ENCODE results near the gene DNAJC7.
"Not testable (repeated sequence)": the region's sequence is repeated elsewhere in the genome, so short reads cannot be mapped to it uniquely, and the experiment has no call there.

DNAJC7 gene

GRCh38 chr17:42023524-42024349 is 6.5 kb upstream of the DNAJC7 start:
- Histone ChIP-seq H3F3A (ENCODE audit: control insufficient read depth, insufficient read depth) (0 out of 2 replicates have a peak, but pooled peaks cover 6% of the 10 kb centered on the region), H3K4me2 (ENCODE audit: low read length) (no peak overlapping the region), H3K79me2 (ENCODE audit: control insufficient read depth, low read length) (peaks cover 18% of the 10 kb centered on the region), H3K4me3 (ENCODE audit: low read length) (no peak overlapping the region), H3K9me3 (ENCODE audit: control insufficient read depth, insufficient read depth, low read length) (no peaks in the 10 kb centered on the region), H3K36me3 (ENCODE audit: control insufficient read depth, low read length) (peaks cover 36% of the 10 kb centered on the region), H3K4me1 (ENCODE audit: control insufficient read depth, low read length) (peaks cover 21% of the 10 kb centered on the region), H3K27me3 (ENCODE audit: control insufficient read depth, low read length) (no peaks in the 10 kb centered on the region), H3K27ac (ENCODE audit: low read depth, low read length) (no peak overlapping the region), H3K9me2 (replicated peaks; ENCODE audit: control insufficient read depth, low read length) (no peaks in the 10 kb centered on the region), H4K20me1 (ENCODE audit: control insufficient read depth, insufficient read depth, low read depth, low read length) (no peaks in the 10 kb centered on the region)
- TF ChIP-seq CTCF (IDR thresholded peaks at IDR 0.05; ENCODE audit: low read depth, low read length, poor library complexity, severe bottlenecking) (no peak), EZH2phosphoT487 (IDR thresholded peaks at IDR 0.05; ENCODE audit: borderline replicate concordance, low read length) (no peak)

- peak overlapping the region; percentile 91 for H3K4me3 ChIP-seq (ENCODE audit: low read length)
- H3F3A ChIP-seq (ENCODE audit: control insufficient read depth, insufficient read depth); H3K27ac ChIP-seq (ENCODE audit: low read depth, low read length); H4K20me1 ChIP-seq (ENCODE audit: control insufficient read depth, insufficient read depth, low read depth, low read length); H3K9me3 ChIP-seq (ENCODE audit: control insufficient read depth, insufficient read depth, low read length); H3K9me2 ChIP-seq (replicated peaks; ENCODE audit: control insufficient read depth, low read length); H3K27me3 ChIP-seq (ENCODE audit: control insufficient read depth, low read length): not testable (repeated sequence)
- H3K4me1 ChIP-seq (ENCODE audit: control insufficient read depth, low read length) = peaks cover 33% of the 10 kb centered on the region
- H3K4me2 ChIP-seq (ENCODE audit: low read length) = peak overlapping the region; percentile 84
- peaks cover 43% of the 10 kb centered on the region for H3K79me2 ChIP-seq (ENCODE audit: control insufficient read depth, low read length)
- H3K36me3 ChIP-seq (ENCODE audit: control insufficient read depth, low read length) = peaks cover 49% of the 10 kb centered on the region
Measured at GRCh38 chr17:42020845-42021244, 3.6 kb upstream of the DNAJC7 start.

GRCh38 chr17:42019509-42020404 is 2.5 kb upstream of the DNAJC7 start, which contains the start of gene NKIRAS2:
Gene NKIRAS2 (plus strand): TSS chr17:42020090. CDS start chr17:42021578, 1,488 bp downstream.
- H3K4me1 ChIP-seq (ENCODE audit: control insufficient read depth, low read length) = peaks cover 41% of the 10 kb centered on the region
- 0 out of 2 replicates have a peak, but pooled peaks cover 2% of the 10 kb centered on the region for H3F3A ChIP-seq (ENCODE audit: control insufficient read depth, insufficient read depth)
- H4K20me1 ChIP-seq (ENCODE audit: control insufficient read depth, insufficient read depth, low read depth, low read length) = no peaks in the 10 kb centered on the region
- H3K9me3 ChIP-seq (ENCODE audit: control insufficient read depth, insufficient read depth, low read length) = no peaks in the 10 kb centered on the region
- peak within 1 kb of the TSS; percentile 91 for H3K4me3 ChIP-seq (ENCODE audit: low read length)
- no peaks in the 10 kb centered on the region for H3K9me2 ChIP-seq (replicated peaks; ENCODE audit: control insufficient read depth, low read length)
- peaks cover 54% of the 10 kb centered on the region for H3K79me2 ChIP-seq (ENCODE audit: control insufficient read depth, low read length)
- no peaks in the 10 kb centered on the region for H3K27me3 ChIP-seq (ENCODE audit: control insufficient read depth, low read length)
- H3K4me2 ChIP-seq (ENCODE audit: low read length) = peak within 1 kb of the TSS; percentile 84
- peak within 1 kb of the TSS; percentile 22; the same call in 1 of the 2 replicates for H3K27ac ChIP-seq (ENCODE audit: low read depth, low read length)
- TF ChIP-seq CTCF (IDR thresholded peaks at IDR 0.05; ENCODE audit: low read depth, low read length, poor library complexity, severe bottlenecking) (peak; percentile 88), EZH2phosphoT487 (IDR thresholded peaks at IDR 0.05; ENCODE audit: borderline replicate concordance, low read length) (no peak)
- H3K36me3 ChIP-seq (ENCODE audit: control insufficient read depth, low read length) = peaks cover 51% of the 10 kb centered on the region
